PFSK-1 (cell line): Measurements from ENCODE around the gene ZSCAN26.

Source experiments
- FOXP2 ChIP-seq: optimal IDR thresholded peaks from 2 replicates; pipeline ENCODE3; 2011; ENCODE audit warnings: borderline replicate concordance, control low read depth, inconsistent platforms; ENCODE audit not compliant: insufficient read depth; ENCODE audit errors: extremely low read length, extremely low read depth
- POLR2AphosphoS5 ChIP-seq: IDR thresholded peaks from 2 replicates; pipeline ENCODE4 v1.6.1; 2012; ENCODE audit warnings: low read depth, mild to moderate bottlenecking, control low read depth, low read length, moderate library complexity
- REST ChIP-seq, 2 experiments: IDR thresholded peaks; 2 replicates each; pipeline versions ENCODE4 v1.6.1 to v1.8.0; 2011 to 2012; ENCODE audit warnings: low read depth in 2 of 2, low read length in 2 of 2, control low read depth in 1 of 2, inconsistent platforms in 1 of 2, mild to moderate bottlenecking in 1 of 2, moderate library complexity in 1 of 2; ENCODE audit not compliant: insufficient read depth in 1 of 2
- SIN3A ChIP-seq: IDR thresholded peaks from 2 replicates; pipeline ENCODE4 v1.6.1; 2012; ENCODE audit warnings: mild to moderate bottlenecking, low read length, moderate library complexity, borderline replicate concordance; ENCODE audit not compliant: insufficient read depth
- TAF1 ChIP-seq: IDR thresholded peaks from 2 replicates; pipeline ENCODE4 v1.6.1; 2012; ENCODE audit warnings: low read length, control low read depth, borderline replicate concordance; ENCODE audit not compliant: insufficient read depth

ZSCAN26 gene

GRCh38 chr6:28296520-28297060 is 29.6 kb downstream of the ZSCAN26 start:
- TF ChIP-seq SIN3A (no peak), TAF1 (no peak), POLR2AphosphoS5 (no peak), FOXP2 (no peak), REST (IDR thresholded peaks at IDR 0.05; ENCODE audit: insufficient read depth in 1 of 2, low read depth in 2 of 2, low read length in 2 of 2) (no peak)

GRCh38 chr6:28303570-28303969 is 36.6 kb downstream of the ZSCAN26 start:
- TF ChIP-seq FOXP2: no peak

- TF ChIP-seq TAF1: no peak
- TF ChIP-seq REST (IDR thresholded peaks at IDR 0.05; ENCODE audit: insufficient read depth in 1 of 2, low read depth in 2 of 2, low read length in 2 of 2): no peak
- no peak for TF ChIP-seq FOXP2
- no peak for TF ChIP-seq SIN3A
- no peak for TF ChIP-seq POLR2AphosphoS5
These were observed 44.3 kb downstream of the ZSCAN26 start for GRCh38 chr6:28311139-28311823.

GRCh38 chr6:28312939-28313338 is 46.0 kb downstream of the ZSCAN26 start:
- no peak for TF ChIP-seq FOXP2
- TF ChIP-seq REST (IDR thresholded peaks at IDR 0.05; ENCODE audit: insufficient read depth in 1 of 2, low read depth in 2 of 2, low read length in 2 of 2): no peak
- no peak for TF ChIP-seq SIN3A
- no peak for TF ChIP-seq TAF1
- no peak for TF ChIP-seq POLR2AphosphoS5

- TF ChIP-seq SIN3A (no peak), POLR2AphosphoS5 (no peak), REST (IDR thresholded peaks at IDR 0.05; ENCODE audit: insufficient read depth in 1 of 2, low read depth in 2 of 2, low read length in 2 of 2) (no peak), FOXP2 (no peak), TAF1 (no peak)
These were observed 48.7 kb downstream of the ZSCAN26 start for GRCh38 chr6:28315628-28316027.
